Measurements from ENCODE around the gene STK24. TPM values are rescaled to one million over a fixed set of nuclear protein-coding genes. Genes with fewer than 3 reads are reported as not detected.

STK24 gene
- total and polyA plus RNA-seq, 2 donors (not counting 1 experiment from before 2014, with no cell fraction given): 53.2 to 73.1 TPM

- H3K27me3 ChIP-seq (ENCODE audit: control insufficient read depth, insufficient read depth, low read length): no peaks in the 10 kb centered on the region
- peaks cover 4% of the 10 kb centered on the region for H3K36me3 ChIP-seq (ENCODE audit: control insufficient read depth, insufficient read depth, low read length)
- H3K4me3 ChIP-seq (replicated peaks in 1 of 4; ENCODE audit: control extremely low read depth in 1 of 4, insufficient read depth in 1 of 4, low read depth in 3 of 4, low read length in 4 of 4): no peak overlapping the region
- H4K20me1 ChIP-seq (ENCODE audit: control insufficient read depth, extremely low read depth, insufficient read depth, low read length): no peaks in the 10 kb centered on the region
- no peak overlapping the region for H3K9ac ChIP-seq (ENCODE audit: insufficient read depth, low read length)
- no peaks in the 10 kb centered on the region for H3K4me1 ChIP-seq (ENCODE audit: control insufficient read depth, extremely low read depth, insufficient read depth, low read length)
- H3K79me2 ChIP-seq (ENCODE audit: control insufficient read depth, insufficient read depth, low read length): no peaks in the 10 kb centered on the region
- H3K27ac ChIP-seq (ENCODE audit: insufficient read depth, low read length): no peak overlapping the region
- TF ChIP-seq, protein P1, sequence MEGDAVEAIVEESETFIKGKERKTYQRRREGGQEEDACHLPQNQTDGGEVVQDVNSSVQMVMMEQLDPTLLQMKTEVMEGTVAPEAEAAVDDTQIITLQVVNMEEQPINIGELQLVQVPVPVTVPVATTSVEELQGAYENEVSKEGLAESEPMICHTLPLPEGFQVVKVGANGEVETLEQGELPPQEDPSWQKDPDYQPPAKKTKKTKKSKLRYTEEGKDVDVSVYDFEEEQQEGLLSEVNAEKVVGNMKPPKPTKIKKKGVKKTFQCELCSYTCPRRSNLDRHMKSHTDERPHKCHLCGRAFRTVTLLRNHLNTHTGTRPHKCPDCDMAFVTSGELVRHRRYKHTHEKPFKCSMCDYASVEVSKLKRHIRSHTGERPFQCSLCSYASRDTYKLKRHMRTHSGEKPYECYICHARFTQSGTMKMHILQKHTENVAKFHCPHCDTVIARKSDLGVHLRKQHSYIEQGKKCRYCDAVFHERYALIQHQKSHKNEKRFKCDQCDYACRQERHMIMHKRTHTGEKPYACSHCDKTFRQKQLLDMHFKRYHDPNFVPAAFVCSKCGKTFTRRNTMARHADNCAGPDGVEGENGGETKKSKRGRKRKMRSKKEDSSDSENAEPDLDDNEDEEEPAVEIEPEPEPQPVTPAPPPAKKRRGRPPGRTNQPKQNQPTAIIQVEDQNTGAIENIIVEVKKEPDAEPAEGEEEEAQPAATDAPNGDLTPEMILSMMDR (conservative IDR thresholded peaks at IDR 0.05 in 1 of 2, IDR thresholded peaks at IDR 0.05 in 1 of 2; ENCODE audit: low read depth in 1 of 2, low read length in 2 of 2): no peak
- TF ChIP-seq EZH2 (IDR thresholded peaks at IDR 0.05; ENCODE audit: low read length, missing control alignments): no peak
- H3K9me3 ChIP-seq (ENCODE audit: control insufficient read depth, insufficient read depth, low read depth, low read length): no peaks in the 10 kb centered on the region
- no peak for DNase-seq (ENCODE audit: low read depth in 2 of 2)
- no peak overlapping the region for H2AFZ ChIP-seq (ENCODE audit: low read length)
- no peak overlapping the region for H3K4me2 ChIP-seq (ENCODE audit: extremely low read depth, insufficient read depth, low read length)
These were observed 167.6 kb downstream of the STK24 start for GRCh38 chr13:98409281-98409680.

DNA sequence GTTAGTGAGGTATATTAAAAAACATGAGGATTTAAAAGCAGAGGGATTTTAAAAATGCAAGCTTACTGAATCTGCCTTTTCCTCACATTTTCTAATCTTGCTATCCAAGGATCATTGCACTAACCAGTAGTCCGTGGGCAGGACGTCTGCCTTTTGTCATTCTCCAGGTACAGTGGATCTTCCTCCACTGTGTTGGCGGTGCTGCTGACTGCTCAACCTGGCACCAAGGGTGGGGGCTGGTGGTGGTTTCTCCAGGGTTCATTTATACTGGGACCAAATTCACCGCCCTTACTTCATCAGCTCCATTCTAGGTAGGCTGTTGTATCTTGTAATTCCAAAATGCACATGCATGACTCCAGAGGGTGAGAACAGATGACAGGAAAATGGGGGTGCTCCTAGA, 169.3 kb downstream of the STK24 start:
- H3K27me3 ChIP-seq (ENCODE audit: control insufficient read depth, insufficient read depth, low read length): no peaks in the 10 kb centered on the region

DNA sequence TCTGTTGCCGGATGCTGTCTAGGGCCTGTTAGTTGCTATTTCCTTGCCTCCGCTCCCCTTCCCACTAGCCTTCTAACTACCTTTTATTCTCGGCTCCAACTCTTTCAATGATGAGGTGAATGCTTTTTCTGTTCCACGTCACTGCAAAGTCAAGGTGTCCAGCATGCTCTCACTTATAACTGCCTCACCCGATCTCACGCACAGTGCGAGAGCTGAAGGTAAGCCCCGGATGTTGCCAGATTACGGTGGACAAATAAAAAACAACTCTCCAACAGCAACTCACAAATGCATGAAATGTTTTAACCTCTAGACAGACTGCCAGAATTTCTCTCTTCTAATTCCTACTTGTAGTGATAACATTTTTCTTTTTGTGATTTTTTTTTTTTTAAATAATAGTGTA, 169.9 kb downstream of the STK24 start:
- no peaks in the 10 kb centered on the region for H3K4me1 ChIP-seq (ENCODE audit: control insufficient read depth, extremely low read depth, insufficient read depth, low read length)
- no peak overlapping the region for H3K27ac ChIP-seq (ENCODE audit: insufficient read depth, low read length)
- no peaks in the 10 kb centered on the region for H4K20me1 ChIP-seq (ENCODE audit: control insufficient read depth, extremely low read depth, insufficient read depth, low read length)
- no peak overlapping the region for H2AFZ ChIP-seq (ENCODE audit: low read length)
- no peak overlapping the region for H3K4me2 ChIP-seq (ENCODE audit: extremely low read depth, insufficient read depth, low read length)
- peaks cover 6% of the 10 kb centered on the region for H3K36me3 ChIP-seq (ENCODE audit: control insufficient read depth, insufficient read depth, low read length)
- H3K79me2 ChIP-seq (ENCODE audit: control insufficient read depth, insufficient read depth, low read length): no peaks in the 10 kb centered on the region
- TF ChIP-seq, protein P1 (conservative IDR thresholded peaks at IDR 0.05 in 1 of 2, IDR thresholded peaks at IDR 0.05 in 1 of 2; ENCODE audit: low read depth in 1 of 2, low read length in 2 of 2): no peak
- TF ChIP-seq EZH2 (IDR thresholded peaks at IDR 0.05; ENCODE audit: low read length, missing control alignments): no peak
- H3K9me3 ChIP-seq (ENCODE audit: control insufficient read depth, insufficient read depth, low read depth, low read length): no peaks in the 10 kb centered on the region
- DNase-seq (ENCODE audit: low read depth in 2 of 2): no peak
- H3K4me3 ChIP-seq (replicated peaks in 1 of 4; ENCODE audit: control extremely low read depth in 1 of 4, insufficient read depth in 1 of 4, low read depth in 3 of 4, low read length in 4 of 4): no peak overlapping the region
- H3K27me3 ChIP-seq (ENCODE audit: control insufficient read depth, insufficient read depth, low read length): no peaks in the 10 kb centered on the region
- H3K9ac ChIP-seq (ENCODE audit: insufficient read depth, low read length): no peak overlapping the region

More for the DNA sequence above, 169.3 kb downstream of the STK24 start:
- H3K4me3 ChIP-seq (replicated peaks in 1 of 4; ENCODE audit: control extremely low read depth in 1 of 4, insufficient read depth in 1 of 4, low read depth in 3 of 4, low read length in 4 of 4): no peak overlapping the region
- H3K9me3 ChIP-seq (ENCODE audit: control insufficient read depth, insufficient read depth, low read depth, low read length): no peaks in the 10 kb centered on the region
- no peak for DNase-seq (ENCODE audit: low read depth in 2 of 2)
- H2AFZ ChIP-seq (ENCODE audit: low read length): no peak overlapping the region
- H3K36me3 ChIP-seq (ENCODE audit: control insufficient read depth, insufficient read depth, low read length): peaks cover 6% of the 10 kb centered on the region
- H3K4me2 ChIP-seq (ENCODE audit: extremely low read depth, insufficient read depth, low read length): no peak overlapping the region
- TF ChIP-seq EZH2 (IDR thresholded peaks at IDR 0.05; ENCODE audit: low read length, missing control alignments): no peak
- TF ChIP-seq, protein P1 (conservative IDR thresholded peaks at IDR 0.05 in 1 of 2, IDR thresholded peaks at IDR 0.05 in 1 of 2; ENCODE audit: low read depth in 1 of 2, low read length in 2 of 2): no peak
- no peak overlapping the region for H3K9ac ChIP-seq (ENCODE audit: insufficient read depth, low read length)
- H3K79me2 ChIP-seq (ENCODE audit: control insufficient read depth, insufficient read depth, low read length): no peaks in the 10 kb centered on the region
- H4K20me1 ChIP-seq (ENCODE audit: control insufficient read depth, extremely low read depth, insufficient read depth, low read length): no peaks in the 10 kb centered on the region
- no peaks in the 10 kb centered on the region for H3K4me1 ChIP-seq (ENCODE audit: control insufficient read depth, extremely low read depth, insufficient read depth, low read length)
- no peak overlapping the region for H3K27ac ChIP-seq (ENCODE audit: insufficient read depth, low read length)
